ENCODE data around the gene RASA3. TPM values are rescaled to one million over a fixed set of nuclear protein-coding genes. Genes with fewer than 3 reads are reported as not detected.

RASA3 gene
- total and polyA plus RNA-seq, 12 donors: 6.8 to 16.9 (median 10.3) TPM

GRCh38 chr13:114012921-114013320, 119.5 kb downstream of the RASA3 start:
- peaks cover 0 to 79% (median 22%) of the 10 kb centered on the region in 9 donors for H3K36me3 ChIP-seq
- DNase-seq (no peak), ATAC-seq (no peak)
- H3K4me3 ChIP-seq: no peak overlapping the region
- H3K9me3 ChIP-seq: no peaks in the 10 kb centered on the region
- no peaks in the 10 kb centered on the region for H3K27me3 ChIP-seq
- intact Hi-C loops (cut with DNase I): no loop called here
- no peak overlapping the region for H3K27ac ChIP-seq
- 94 to 97% methylated on average over 21 of the region's 21 CpGs for WGBS, 2 donors
- no peak for TF ChIP-seq CTCF (IDR thresholded peaks at IDR 0.05)
- H3K4me1 ChIP-seq: peaks cover 0 to 8% (median 0%) of the 10 kb centered on the region in 9 donors

- intact Hi-C loops (cut with DNase I): no loop called here
- H3K27ac ChIP-seq: no peak overlapping the region
- ATAC-seq (peak in 1 of 8 donors; percentile 21), DNase-seq (no peak)
- H3K4me3 ChIP-seq: no peak overlapping the region
- peaks cover 0 to 8% (median 0%) of the 10 kb centered on the region in 9 donors for H3K4me1 ChIP-seq
- H3K9me3 ChIP-seq: no peaks in the 10 kb centered on the region
- H3K27me3 ChIP-seq: no peaks in the 10 kb centered on the region
- 95% methylated on average over 17 of the region's 17 CpGs for WGBS, 2 donors
- TF ChIP-seq CTCF (IDR thresholded peaks at IDR 0.05): no peak
- peaks cover 0 to 76% (median 22%) of the 10 kb centered on the region in 9 donors for H3K36me3 ChIP-seq
Measured at GRCh38 chr13:114012141-114012540, 120.3 kb downstream of the RASA3 start.

GRCh38 chr13:114011226-114011625, 121.2 kb downstream of the RASA3 start:
- Histone ChIP-seq H3K27me3 (no peaks in the 10 kb centered on the region), H3K36me3 (peaks cover 0 to 67% (median 22%) of the 10 kb centered on the region in 9 donors), H3K9me3 (no peaks in the 10 kb centered on the region), H3K4me3 (no peak overlapping the region), H3K4me1 (peaks cover 0 to 8% (median 0%) of the 10 kb centered on the region in 9 donors), H3K27ac (no peak overlapping the region)
- 97% methylated on average over 19 of the region's 19 CpGs for WGBS, 2 donors
- TF ChIP-seq CTCF (IDR thresholded peaks at IDR 0.05): no peak
- DNase-seq (no peak), ATAC-seq (no peak)
- intact Hi-C loops (cut with DNase I): no loop called here

- WGBS, 2 donors: 92 to 93% methylated on average over 35 to 37 of the region's 37 CpGs
- intact Hi-C loops (cut with DNase I): no loop called here
- Histone ChIP-seq H3K27me3 (no peaks in the 10 kb centered on the region), H3K27ac (no peak overlapping the region), H3K4me3 (no peak overlapping the region), H3K9me3 (no peaks in the 10 kb centered on the region), H3K4me1 (peaks cover 0 to 5% (median 0%) of the 10 kb centered on the region in 9 donors), H3K36me3 (peaks cover 0 to 60% (median 22%) of the 10 kb centered on the region in 9 donors)
- DNase-seq (no peak), ATAC-seq (no peak)
- TF ChIP-seq CTCF (IDR thresholded peaks at IDR 0.05): no peak
Measured at GRCh38 chr13:114010401-114011101, 121.9 kb downstream of the RASA3 start.

Data from heart right ventricle (tissue), 16 donors.